ENCODE results near the gene TEKT4. TPM values are rescaled to one million over a fixed set of nuclear protein-coding genes. Genes with fewer than 3 reads are reported as not detected.
"Not testable (repeated sequence)": the region's sequence is repeated elsewhere in the genome, so short reads cannot be mapped to it uniquely, and the experiment has no call there.

Gene TEKT4
- total RNA-seq (not detected), polyA plus RNA-seq (ENCODE audit: insufficient read depth in 1 of 8, insufficient read length in 8 of 8, low replicate concordance in 1 of 8) (not detected)
- long read RNA-seq, donor 1, result 0 reads
- long read RNA-seq, donor 2, result 0 reads
- long read RNA-seq, donor 3, result 0 reads
- long read RNA-seq, donor 4, result 0 reads
- long read RNA-seq, donor 5, result 0 reads
- long read RNA-seq, donor 6, result 0 reads
- long read RNA-seq, donor 7, result 0 reads
- long read RNA-seq, donor 8, result 0 reads
- long read RNA-seq, donor 9, result 0 reads
- long read RNA-seq, donor 10, result 0 reads
- long read RNA-seq, donor 11, result 0 reads

DNA sequence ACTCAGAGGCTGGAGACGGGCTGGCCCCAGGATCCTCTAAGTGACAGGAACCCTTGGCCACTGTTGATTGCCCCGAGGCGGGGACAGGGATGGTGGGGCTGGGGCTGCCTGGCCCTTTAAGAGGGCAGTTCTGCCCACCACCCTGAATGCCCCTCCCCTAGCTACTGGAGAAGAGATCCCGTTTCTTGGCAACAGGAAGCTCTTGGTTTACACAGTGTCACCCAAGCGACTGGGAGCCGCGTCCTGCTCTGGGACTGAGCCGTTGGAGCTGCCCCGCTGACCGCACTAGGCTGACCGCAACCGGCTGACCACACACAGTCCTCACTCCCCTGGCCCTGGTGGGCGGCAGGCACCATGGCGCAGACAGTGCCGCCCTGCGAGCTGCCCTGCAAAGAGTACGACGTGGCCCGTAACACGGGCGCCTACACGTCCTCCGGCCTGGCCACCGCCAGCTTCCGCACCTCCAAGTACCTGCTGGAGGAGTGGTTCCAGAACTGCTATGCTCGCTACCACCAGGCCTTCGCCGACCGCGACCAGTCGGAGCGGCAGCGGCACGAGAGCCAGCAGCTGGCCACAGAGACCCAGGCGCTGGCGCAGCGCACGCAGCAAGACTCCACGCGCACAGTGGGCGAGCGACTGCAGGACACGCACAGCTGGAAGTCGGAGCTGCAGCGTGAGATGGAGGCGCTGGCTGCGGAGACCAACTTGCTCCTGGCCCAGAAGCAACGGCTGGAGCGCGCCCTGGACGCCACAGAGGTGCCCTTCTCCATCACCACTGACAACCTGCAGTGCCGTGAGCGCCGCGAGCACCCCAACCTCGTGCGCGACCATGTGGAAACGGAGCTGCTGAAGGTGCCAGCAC lies at the start of gene TEKT4:
TEKT4 (plus strand) TSS at position 205 of the 862 bp plus-strand sequence; CDS start at position 355, 150 bp downstream.
- peaks cover 23% of the 10 kb centered on the region for H3K27me3 ChIP-seq (ENCODE audit: control insufficient read depth, insufficient read depth, low read length)
- 38% methylated on average over 55 of the region's 59 CpGs for WGBS (ENCODE audit: insufficient coverage)

DNA sequence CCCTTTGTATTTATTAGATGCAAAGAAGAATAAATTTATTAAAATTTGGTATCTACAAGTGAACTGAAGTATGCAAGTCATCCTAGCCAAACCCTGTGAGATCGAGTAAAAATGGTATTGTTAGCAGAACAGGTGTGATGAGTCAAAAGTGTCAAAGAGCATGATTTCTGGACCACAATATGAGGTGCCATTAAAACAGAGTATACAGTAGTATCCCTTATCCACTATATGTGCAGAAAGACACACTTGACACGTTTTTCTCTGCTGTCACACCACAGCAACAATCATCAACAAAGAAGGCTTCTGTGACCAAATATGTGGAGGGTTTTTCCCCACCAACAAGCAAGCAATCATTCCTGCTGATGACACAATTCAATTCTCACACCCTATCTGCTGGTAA lies 32.0 kb upstream of the TEKT4 start:
- not testable (repeated sequence) for H3K36me3 ChIP-seq (ENCODE audit: control insufficient read depth, insufficient read depth, low read length); H3K9me3 ChIP-seq (replicated peaks; ENCODE audit: control insufficient read depth, low read depth, low read length); DNase-seq; H3K27ac ChIP-seq (ENCODE audit: low read length); H3K4me1 ChIP-seq (ENCODE audit: control insufficient read depth, insufficient read depth, low read length); H3K27me3 ChIP-seq (ENCODE audit: control insufficient read depth, insufficient read depth, low read length); H3K4me3 ChIP-seq (ENCODE audit: low read length)
- no CpG with 5 or more reads among the region's 2 CpGs for WGBS (ENCODE audit: insufficient coverage)

More for the DNA sequence above, at the start of gene TEKT4:
- Histone ChIP-seq H3K36me3 (ENCODE audit: control insufficient read depth, insufficient read depth, low read length) (no peaks in the 10 kb centered on the region), H3K9me3 (replicated peaks; ENCODE audit: control insufficient read depth, low read depth, low read length) (no peaks in the 10 kb centered on the region), H3K27ac (ENCODE audit: low read length) (no peak within 1 kb of the TSS), H3K4me3 (ENCODE audit: low read length) (no peak within 1 kb of the TSS), H3K4me1 (ENCODE audit: control insufficient read depth, insufficient read depth, low read length) (no peaks in the 10 kb centered on the region)
- DNase-seq, result no peak

GRCh38 chr2:94856856-94857255 lies 14.4 kb upstream of the TEKT4 start:
- peaks cover 38% of the 10 kb centered on the region for H3K27me3 ChIP-seq (ENCODE audit: control insufficient read depth, insufficient read depth, low read length)
- 2% methylated on average over 27 of the region's 35 CpGs for WGBS (ENCODE audit: insufficient coverage)
- H3K4me3 ChIP-seq (ENCODE audit: low read length), result not testable (repeated sequence)

DNA sequence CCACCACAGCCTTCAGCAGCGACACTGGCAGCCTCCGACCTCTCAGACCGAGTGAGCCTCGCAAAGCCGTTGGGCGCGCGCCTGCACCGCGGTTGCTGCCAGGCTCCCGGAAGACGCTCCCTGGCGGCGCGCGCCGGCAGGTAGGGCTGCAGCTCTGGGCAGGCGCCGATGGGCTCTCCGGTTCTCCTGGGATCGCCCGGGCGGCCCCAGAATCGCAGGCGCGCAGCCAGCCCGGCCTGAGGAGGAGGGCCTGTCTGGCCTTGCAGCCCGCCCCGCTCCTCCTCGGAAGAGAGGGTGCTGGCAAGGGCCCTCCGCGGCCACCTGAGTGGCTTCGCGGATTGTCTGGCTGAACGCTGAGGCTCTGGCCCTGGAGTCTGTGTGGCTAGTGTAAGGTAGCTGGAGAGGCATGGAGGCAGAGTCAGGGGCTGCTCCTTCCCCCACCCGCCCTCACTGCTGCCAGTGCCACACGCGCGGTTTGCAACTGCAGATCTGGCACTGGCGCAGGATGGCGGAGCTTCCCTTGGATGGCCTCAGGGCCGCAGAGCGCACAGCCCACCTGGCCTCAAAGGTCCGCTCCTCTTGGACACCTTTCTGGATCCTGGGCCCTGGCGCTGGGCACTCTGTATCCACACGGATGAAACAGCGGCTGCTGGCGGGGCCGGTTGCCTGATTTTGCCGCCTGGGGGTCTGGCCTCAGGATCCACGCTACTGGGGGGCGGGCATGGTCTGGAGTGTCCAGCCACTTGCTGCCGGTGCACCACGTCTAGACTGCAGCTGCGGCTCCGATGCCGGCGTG lies 13.7 kb upstream of the TEKT4 start:
- not testable (repeated sequence) for H3K36me3 ChIP-seq (ENCODE audit: control insufficient read depth, insufficient read depth, low read length); DNase-seq; H3K27ac ChIP-seq (ENCODE audit: low read length); H3K9me3 ChIP-seq (replicated peaks; ENCODE audit: control insufficient read depth, low read depth, low read length); H3K4me1 ChIP-seq (ENCODE audit: control insufficient read depth, insufficient read depth, low read length); H3K4me3 ChIP-seq (ENCODE audit: low read length)
- 2% methylated on average over 48 of the region's 58 CpGs for WGBS (ENCODE audit: insufficient coverage)
- peaks cover 45% of the 10 kb centered on the region for H3K27me3 ChIP-seq (ENCODE audit: control insufficient read depth, insufficient read depth, low read length)

More at GRCh38 chr2:94856856-94857255, 14.4 kb upstream of the TEKT4 start:
- H3K27ac ChIP-seq (ENCODE audit: low read length); H3K9me3 ChIP-seq (replicated peaks; ENCODE audit: control insufficient read depth, low read depth, low read length); H3K36me3 ChIP-seq (ENCODE audit: control insufficient read depth, insufficient read depth, low read length); H3K4me1 ChIP-seq (ENCODE audit: control insufficient read depth, insufficient read depth, low read length); DNase-seq: not testable (repeated sequence)

DNA sequence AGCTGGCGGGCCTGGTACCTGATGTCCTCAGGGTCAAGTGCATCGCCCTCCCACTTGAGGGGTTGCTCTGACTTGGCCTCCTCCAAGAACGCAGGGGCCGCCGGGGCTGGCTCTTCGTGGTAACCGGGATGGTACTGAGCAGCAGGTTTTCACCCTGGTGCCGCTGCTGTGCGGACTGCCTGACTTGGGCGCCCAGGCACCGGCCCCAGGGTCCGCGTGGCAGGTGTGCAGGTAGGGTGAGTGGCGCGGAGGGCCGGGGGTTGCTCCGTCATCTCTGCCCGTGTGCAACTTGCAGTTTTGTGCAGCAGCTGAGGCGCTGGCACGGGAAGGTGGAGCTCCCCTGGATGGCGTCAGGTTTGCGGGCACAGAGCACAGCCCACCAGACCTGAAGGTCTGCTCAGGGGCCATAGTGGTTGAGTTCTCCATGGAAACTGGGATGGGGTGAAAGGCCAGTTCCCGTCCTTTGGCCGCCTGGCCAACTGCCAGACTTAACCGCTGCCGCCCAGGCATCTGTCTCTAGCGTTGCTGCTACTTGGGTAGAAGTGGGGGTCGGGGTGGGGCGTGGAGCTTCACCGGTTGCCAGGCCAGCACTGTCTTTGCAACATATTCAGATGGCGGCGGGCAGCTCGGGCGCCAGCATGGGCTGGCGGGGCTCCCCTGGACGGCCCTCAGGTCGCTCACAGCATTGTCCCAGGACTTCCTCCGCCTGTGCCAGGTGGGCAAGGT lies 12.9 kb upstream of the TEKT4 start:
- not testable (repeated sequence) for DNase-seq; H3K4me3 ChIP-seq (ENCODE audit: low read length); H3K4me1 ChIP-seq (ENCODE audit: control insufficient read depth, insufficient read depth, low read length); H3K9me3 ChIP-seq (replicated peaks; ENCODE audit: control insufficient read depth, low read depth, low read length); H3K36me3 ChIP-seq (ENCODE audit: control insufficient read depth, insufficient read depth, low read length); H3K27ac ChIP-seq (ENCODE audit: low read length)
- peaks cover 51% of the 10 kb centered on the region for H3K27me3 ChIP-seq (ENCODE audit: control insufficient read depth, insufficient read depth, low read length)
- WGBS (ENCODE audit: insufficient coverage), result 15% methylated on average over 24 of the region's 38 CpGs

DNA sequence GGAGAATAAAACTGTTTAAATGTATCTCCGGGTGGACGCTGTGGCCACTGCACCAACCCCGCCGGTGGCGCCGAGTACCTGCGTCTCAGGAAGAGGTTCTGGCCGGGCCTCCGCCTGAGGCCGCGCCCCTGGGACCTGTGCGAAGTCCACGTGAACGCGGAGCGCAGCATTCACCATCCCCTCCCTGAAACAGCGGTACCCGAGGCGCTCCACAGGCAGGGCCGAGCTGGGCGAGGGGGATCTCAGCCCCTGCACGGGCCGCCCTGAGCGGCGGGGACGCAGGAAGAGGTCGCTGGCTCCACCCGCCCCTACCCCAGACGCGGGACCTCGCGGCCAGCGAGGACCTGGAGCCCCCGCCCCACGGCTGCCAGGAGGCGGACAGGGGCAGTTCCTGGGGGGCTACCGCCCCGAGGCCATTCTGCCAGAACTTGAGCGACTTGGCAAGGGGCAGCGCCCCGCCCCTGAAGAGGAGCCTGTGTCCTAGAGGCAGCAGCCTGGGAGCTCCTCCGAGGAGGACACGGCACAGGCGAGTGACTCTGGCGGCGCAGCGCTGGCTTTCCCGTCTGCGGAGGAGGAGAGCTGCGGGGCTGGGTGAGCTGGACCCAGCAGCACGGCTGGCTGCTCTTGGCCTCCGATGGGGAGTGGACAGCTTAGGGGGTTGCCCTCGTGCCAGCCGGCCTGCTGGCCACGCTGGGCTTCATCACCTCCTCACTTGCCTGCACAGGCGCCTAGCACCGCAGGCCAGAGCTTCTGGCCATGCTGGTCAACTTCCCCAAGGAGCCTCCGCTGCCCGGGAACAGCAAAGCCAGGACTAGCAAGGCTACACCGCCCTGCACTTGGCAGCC lies 9.7 kb upstream of the TEKT4 start:
- peaks cover 48% of the 10 kb centered on the region for H3K27me3 ChIP-seq (ENCODE audit: control insufficient read depth, insufficient read depth, low read length)
- 3% methylated on average over 57 of the region's 60 CpGs for WGBS (ENCODE audit: insufficient coverage)

GRCh38 chr2:94862903-94863302 lies 8.3 kb upstream of the TEKT4 start:
- not testable (repeated sequence) for H3K9me3 ChIP-seq (replicated peaks; ENCODE audit: control insufficient read depth, low read depth, low read length); H3K27ac ChIP-seq (ENCODE audit: low read length); H3K4me3 ChIP-seq (ENCODE audit: low read length); H3K36me3 ChIP-seq (ENCODE audit: control insufficient read depth, insufficient read depth, low read length); DNase-seq; H3K4me1 ChIP-seq (ENCODE audit: control insufficient read depth, insufficient read depth, low read length)
- WGBS (ENCODE audit: insufficient coverage), result 82% methylated on average over 10 of the region's 17 CpGs
- peaks cover 34% of the 10 kb centered on the region for H3K27me3 ChIP-seq (ENCODE audit: control insufficient read depth, insufficient read depth, low read length)

More for the DNA sequence above, 9.7 kb upstream of the TEKT4 start:
- no peak for DNase-seq
- Histone ChIP-seq H3K27ac (ENCODE audit: low read length) (no peak overlapping the region), H3K4me3 (ENCODE audit: low read length) (no peak overlapping the region), H3K36me3 (ENCODE audit: control insufficient read depth, insufficient read depth, low read length) (no peaks in the 10 kb centered on the region), H3K4me1 (ENCODE audit: control insufficient read depth, insufficient read depth, low read length) (no peaks in the 10 kb centered on the region), H3K9me3 (replicated peaks; ENCODE audit: control insufficient read depth, low read depth, low read length) (no peaks in the 10 kb centered on the region)

DNA sequence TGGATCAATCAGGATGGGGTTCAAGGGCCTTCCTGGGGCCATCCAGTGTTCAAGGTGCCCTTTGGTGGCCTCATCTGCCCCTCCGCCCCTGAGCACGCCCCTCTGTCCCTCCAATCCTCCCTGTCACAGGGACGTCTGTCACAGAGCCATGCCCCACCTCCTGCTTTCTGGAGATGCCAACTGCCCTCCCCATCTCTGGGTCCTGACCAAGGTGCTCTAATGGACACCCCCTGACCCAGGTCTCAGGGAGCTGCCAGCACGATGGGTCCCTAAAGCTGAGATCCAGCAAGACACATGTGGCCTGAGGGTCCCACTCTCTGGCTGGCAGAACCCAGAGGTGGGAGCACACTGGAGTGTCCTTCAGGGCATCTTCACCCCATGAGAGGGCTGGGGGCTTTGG lies 2.1 kb upstream of the TEKT4 start:
- Histone ChIP-seq H3K36me3 (ENCODE audit: control insufficient read depth, insufficient read depth, low read length) (no peaks in the 10 kb centered on the region), H3K27ac (ENCODE audit: low read length) (no peak overlapping the region), H3K9me3 (replicated peaks; ENCODE audit: control insufficient read depth, low read depth, low read length) (no peaks in the 10 kb centered on the region), H3K4me3 (ENCODE audit: low read length) (no peak overlapping the region), H3K27me3 (ENCODE audit: control insufficient read depth, insufficient read depth, low read length) (peaks cover 23% of the 10 kb centered on the region), H3K4me1 (ENCODE audit: control insufficient read depth, insufficient read depth, low read length) (no peaks in the 10 kb centered on the region)
- DNase-seq, result no peak
- WGBS (ENCODE audit: insufficient coverage), result 80% methylated on average over 4 of the region's 4 CpGs

Data from muscle of leg (tissue), 16 donors.